OCI-LY7 (cell line): ENCODE measurements around the gene ICA1.

ENCODE experiments used
- CTCF ChIP-seq: fragments of 200-600 bp; sonication (generic); conservative IDR thresholded peaks from 2 replicates; pipeline ENCODE4 v1.5.1; 2014; ENCODE audit warnings: mild to moderate bottlenecking, antibody characterized with exemption, low read length, moderate library complexity, mixed read lengths
- EZH2phosphoT487 ChIP-seq: fragments of 200-600 bp; sonication (generic); IDR thresholded peaks from 2 replicates; pipeline ENCODE4 v1.6.1; 2018; ENCODE audit warnings: low read depth, borderline replicate concordance, mild to moderate bottlenecking, mixed run types, antibody characterized with exemption, low read length, moderate library complexity, mixed read lengths

DNA sequence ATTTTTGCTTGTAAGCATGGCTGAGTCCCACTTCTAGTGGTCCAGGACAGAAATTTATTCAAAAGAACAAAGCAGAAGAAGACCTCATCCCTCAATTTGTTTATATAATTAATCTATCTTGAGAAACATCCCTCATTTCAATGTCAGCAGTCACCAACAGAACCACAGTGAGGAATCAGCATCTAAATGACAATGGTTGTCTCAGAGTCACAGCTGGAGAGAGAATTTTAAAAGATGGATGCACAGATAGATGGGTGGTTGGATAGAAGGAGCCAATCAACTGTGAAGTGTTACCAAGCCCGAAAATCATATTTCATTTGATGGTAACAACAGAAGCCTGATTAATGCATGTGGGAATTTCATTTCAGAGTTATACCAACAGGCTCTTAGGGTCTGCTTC, 55.0 kb downstream of the ICA1 start:
- TF ChIP-seq CTCF = no peak
- TF ChIP-seq EZH2phosphoT487 = no peak
